MM.1S (cell line): Measurements from ENCODE around the gene ADTRP.

Experiments
- DNase-seq: peaks from one replicate; pipeline ENCODE4 v3.0.0-alpha.2; 2015
- H2AFZ ChIP-seq: fragments of 300-600 bp; sonication (generic); 2 replicates; pipeline ENCODE4 v1.6.0; 2016; ENCODE audit warnings: antibody characterized with exemption, low read length
- H3F3A ChIP-seq: fragments of 300-600 bp; sonication (generic); 2 replicates; pipeline ENCODE4 v1.6.1; 2016; ENCODE audit warnings: mild to moderate bottlenecking, antibody characterized with exemption, low read length, moderate library complexity, mixed read lengths; ENCODE audit not compliant: insufficient read depth
- H3K27ac ChIP-seq: fragments of 300-600 bp; sonication (generic); 2 replicates; pipeline ENCODE4 v1.5.1; 2016; ENCODE audit warnings: mild to moderate bottlenecking, low read length
- H3K27me3 ChIP-seq: fragments of 300-600 bp; sonication (generic); replicated peaks from 2 replicates; pipeline ENCODE4 v1.6.0; 2016; ENCODE audit warnings: low read length; ENCODE audit not compliant: insufficient read depth
- H3K36me3 ChIP-seq: fragments of 300-600 bp; sonication (generic); replicated peaks from 2 replicates; pipeline ENCODE4 v1.6.1; 2016; ENCODE audit warnings: mild to moderate bottlenecking, low read length, mixed read lengths; ENCODE audit not compliant: insufficient read depth
- H3K4me1 ChIP-seq: fragments of 300-600 bp; sonication (generic); 2 replicates; pipeline ENCODE4 v1.6.1; 2016; ENCODE audit warnings: low read length, mixed read lengths
- H3K4me2 ChIP-seq: fragments of 300-600 bp; sonication (generic); 2 replicates; pipeline ENCODE4 v1.6.0; 2016; ENCODE audit warnings: low read depth, low read length
- H3K4me3 ChIP-seq: fragments of 300-600 bp; sonication (generic); 2 replicates; pipeline ENCODE4 v1.5.1; 2016; ENCODE audit warnings: low read length, mixed read lengths
- H3K79me2 ChIP-seq: fragments of 300-600 bp; sonication (generic); 2 replicates; pipeline ENCODE4 v1.6.1; 2016; ENCODE audit warnings: mixed run types, low read length, mixed read lengths
- H3K9ac ChIP-seq: fragments of 300-600 bp; sonication (generic); 2 replicates; pipeline ENCODE4 v1.6.1; 2016; ENCODE audit warnings: low read length, mixed read lengths
- H3K9me2 ChIP-seq: fragments of 300-600 bp; sonication (generic); replicated peaks from 2 replicates; pipeline ENCODE4 v1.6.1; 2016; ENCODE audit warnings: mild to moderate bottlenecking, low read length, mixed read lengths; ENCODE audit not compliant: insufficient read depth
- H3K9me3 ChIP-seq: fragments of 300-600 bp; sonication (generic); replicated peaks from 2 replicates; pipeline ENCODE4 v1.6.1; 2016; ENCODE audit warnings: mild to moderate bottlenecking, low read length, mixed read lengths; ENCODE audit not compliant: insufficient read depth
- H4K20me1 ChIP-seq: fragments of 300-600 bp; sonication (generic); 2 replicates; pipeline ENCODE4 v1.6.1; 2016; ENCODE audit warnings: mild to moderate bottlenecking, low read length, moderate library complexity, mixed read lengths; ENCODE audit not compliant: insufficient read depth
- CTCF ChIP-seq: fragments of 300-600 bp; sonication (generic); IDR thresholded peaks from 2 replicates; pipeline ENCODE4 v1.5.1; 2016; ENCODE audit warnings: antibody characterized with exemption, low read length, mixed read lengths
- EZH2 ChIP-seq: fragments of 300-600 bp; sonication (generic); optimal IDR thresholded peaks from 2 replicates; pipeline ENCODE3; 2017; ENCODE audit warnings: low read depth, mild to moderate bottlenecking, antibody characterized with exemption, low read length, mixed read lengths
- EZH2phosphoT487 ChIP-seq: fragments of 300-600 bp; sonication (generic); IDR thresholded peaks from 2 replicates; pipeline ENCODE4 v1.6.1; 2018; ENCODE audit warnings: antibody characterized with exemption, low read length

The ADTRP gene

GRCh38 chr6:11711003-11711983 lies 67.3 kb downstream of the ADTRP start:
- no peak overlapping the region for H3K27ac ChIP-seq
- H3K79me2 ChIP-seq: no peaks in the 10 kb centered on the region
- H3K9me2 ChIP-seq: no peaks in the 10 kb centered on the region
- no peak overlapping the region for H2AFZ ChIP-seq
- DNase-seq: no peak
- H3K4me3 ChIP-seq: no peak overlapping the region
- peaks cover 18% of the 10 kb centered on the region for H3K4me1 ChIP-seq
- H3K9me3 ChIP-seq: no peaks in the 10 kb centered on the region
- no peak overlapping the region for H3K4me2 ChIP-seq
- no peaks in the 10 kb centered on the region for H3F3A ChIP-seq
- H3K27me3 ChIP-seq: no peaks in the 10 kb centered on the region
- H4K20me1 ChIP-seq: no peaks in the 10 kb centered on the region
- TF ChIP-seq CTCF (no peak), EZH2 (no peak), EZH2phosphoT487 (no peak)
- no peak overlapping the region for H3K9ac ChIP-seq
- H3K36me3 ChIP-seq: no peaks in the 10 kb centered on the region; the same call in 1 of the 2 replicates

- TF ChIP-seq EZH2phosphoT487 (no peak), CTCF (no peak), EZH2 (no peak)
- no peaks in the 10 kb centered on the region; the same call in 1 of the 2 replicates for H3K36me3 ChIP-seq
- H3F3A ChIP-seq: no peaks in the 10 kb centered on the region
- no peaks in the 10 kb centered on the region for H3K9me3 ChIP-seq
- peaks cover 18% of the 10 kb centered on the region for H3K4me1 ChIP-seq
- H3K9ac ChIP-seq: no peak overlapping the region
- H3K9me2 ChIP-seq: no peaks in the 10 kb centered on the region
- H4K20me1 ChIP-seq: no peaks in the 10 kb centered on the region
- H3K27me3 ChIP-seq: no peaks in the 10 kb centered on the region
- no peak for DNase-seq
- no peak overlapping the region for H2AFZ ChIP-seq
- H3K79me2 ChIP-seq: no peaks in the 10 kb centered on the region
- no peak overlapping the region for H3K27ac ChIP-seq
- no peak overlapping the region for H3K4me3 ChIP-seq
- H3K4me2 ChIP-seq: no peak overlapping the region
Observed at GRCh38 chr6:11710311-11710761, 68.3 kb downstream of the ADTRP start.

GRCh38 chr6:11706171-11706570 lies 72.4 kb downstream of the ADTRP start:
- H2AFZ ChIP-seq: no peak overlapping the region
- H3K27me3 ChIP-seq: no peaks in the 10 kb centered on the region
- H3K4me1 ChIP-seq: no peaks in the 10 kb centered on the region
- no peaks in the 10 kb centered on the region for H4K20me1 ChIP-seq
- H3K9me3 ChIP-seq: no peaks in the 10 kb centered on the region
- no peaks in the 10 kb centered on the region for H3K36me3 ChIP-seq
- H3F3A ChIP-seq: no peaks in the 10 kb centered on the region
- H3K9ac ChIP-seq: no peak overlapping the region
- H3K79me2 ChIP-seq: no peaks in the 10 kb centered on the region
- DNase-seq: no peak
- H3K9me2 ChIP-seq: no peaks in the 10 kb centered on the region
- no peak overlapping the region for H3K4me3 ChIP-seq
- TF ChIP-seq CTCF (no peak), EZH2phosphoT487 (no peak), EZH2 (no peak)
- no peak overlapping the region for H3K4me2 ChIP-seq
- no peak overlapping the region for H3K27ac ChIP-seq
